Measurements from ENCODE around the gene CERS5.
"Not testable (repeated sequence)": the region's sequence is repeated elsewhere in the genome, so short reads cannot be mapped to it uniquely, and the experiment has no call there.

Gene CERS5

DNA sequence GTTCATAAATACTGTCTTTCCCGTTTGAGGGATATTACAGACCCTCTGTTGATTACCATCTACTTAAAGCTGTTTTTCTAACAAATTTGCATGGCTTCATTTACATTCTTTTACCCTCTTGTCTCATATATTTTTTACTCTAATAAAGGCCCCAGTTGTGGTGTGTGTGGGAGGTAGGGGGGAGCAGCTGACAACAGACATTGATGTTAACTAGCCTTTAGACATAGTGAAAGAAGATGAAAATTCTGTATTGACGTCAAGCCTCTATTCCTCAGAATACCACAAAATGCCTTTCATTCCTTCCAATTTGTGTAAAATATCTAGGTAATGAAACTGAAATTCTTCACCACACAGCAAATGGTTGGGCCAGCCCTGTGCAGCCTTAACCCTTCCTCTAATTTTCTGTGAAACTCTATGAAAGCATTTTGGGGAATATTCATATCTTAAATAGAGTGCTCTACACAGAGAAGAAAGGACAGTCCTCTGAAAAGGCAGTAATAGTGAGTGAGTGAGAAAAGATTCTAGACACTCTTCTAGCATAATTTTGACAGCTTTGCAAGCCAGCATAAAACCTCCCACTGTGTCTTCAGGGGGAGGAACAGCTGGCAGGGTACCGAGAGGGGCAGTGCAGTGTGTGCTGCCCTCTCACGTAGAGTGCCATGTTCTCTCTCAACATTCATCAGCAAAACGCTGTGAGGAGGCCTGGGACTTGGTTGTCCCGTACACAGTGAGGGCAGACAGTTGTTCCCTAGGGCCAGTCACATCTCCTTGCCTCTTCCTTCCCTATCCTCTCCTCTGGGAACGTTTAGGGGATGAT is 20.1 kb upstream of the CERS5 start:
- no peak for DNase-seq (ENCODE audit: low read depth in 3 of 3)

DNA sequence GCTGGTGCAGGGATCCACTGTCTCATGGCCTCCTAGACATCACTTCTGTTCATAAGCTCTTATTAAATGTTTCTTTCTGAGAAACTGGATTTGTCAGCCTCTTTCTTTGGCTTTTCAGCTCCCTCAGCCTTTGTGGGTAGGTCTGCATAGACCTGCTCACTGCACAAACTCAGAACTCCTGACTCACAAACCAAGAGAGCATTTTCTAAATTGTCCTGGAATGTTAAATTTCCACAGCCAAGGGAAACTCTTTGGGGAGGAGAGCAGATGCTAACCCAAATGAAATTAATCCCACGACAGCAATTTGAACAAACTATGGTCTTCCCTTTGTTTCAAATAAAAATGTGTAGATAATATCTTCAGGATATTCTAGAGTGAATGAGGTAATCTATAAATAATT is 19.5 kb upstream of the CERS5 start:
- no peak for DNase-seq (ENCODE audit: low read depth in 3 of 3)

DNA sequence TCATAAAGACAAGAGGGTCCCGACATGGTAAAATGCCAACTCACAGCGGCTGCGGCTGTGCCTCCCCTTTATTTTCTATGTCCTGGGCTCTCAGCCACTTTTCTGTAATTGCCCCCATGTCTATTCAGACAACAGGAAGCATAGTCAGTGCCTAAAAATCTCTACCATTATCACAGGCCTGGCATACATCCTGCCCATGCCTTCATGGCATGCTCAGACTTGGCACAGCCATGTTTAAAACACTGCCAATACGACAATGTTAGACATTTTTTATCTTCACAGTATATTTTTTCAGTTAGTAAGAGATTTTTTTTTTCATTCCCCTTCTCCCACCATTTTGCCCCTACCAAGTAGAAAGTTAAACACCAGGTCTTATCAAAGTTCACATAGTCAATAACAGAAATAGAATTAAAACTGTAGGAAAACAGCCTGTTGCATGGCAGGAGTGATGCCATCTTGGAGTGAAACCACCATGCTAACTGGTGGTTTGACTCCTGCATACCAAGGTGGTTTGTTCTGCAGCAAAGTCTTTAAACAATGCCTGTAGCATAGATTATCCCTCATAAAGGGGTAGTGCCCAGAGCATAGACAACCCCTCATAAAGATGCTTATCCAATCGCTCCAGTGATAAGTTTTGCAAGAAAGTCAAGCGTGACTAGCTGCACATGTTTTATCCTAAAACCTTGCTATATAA is 18.9 kb upstream of the CERS5 start:
- no peak for DNase-seq (ENCODE audit: low read depth in 3 of 3)

DNA sequence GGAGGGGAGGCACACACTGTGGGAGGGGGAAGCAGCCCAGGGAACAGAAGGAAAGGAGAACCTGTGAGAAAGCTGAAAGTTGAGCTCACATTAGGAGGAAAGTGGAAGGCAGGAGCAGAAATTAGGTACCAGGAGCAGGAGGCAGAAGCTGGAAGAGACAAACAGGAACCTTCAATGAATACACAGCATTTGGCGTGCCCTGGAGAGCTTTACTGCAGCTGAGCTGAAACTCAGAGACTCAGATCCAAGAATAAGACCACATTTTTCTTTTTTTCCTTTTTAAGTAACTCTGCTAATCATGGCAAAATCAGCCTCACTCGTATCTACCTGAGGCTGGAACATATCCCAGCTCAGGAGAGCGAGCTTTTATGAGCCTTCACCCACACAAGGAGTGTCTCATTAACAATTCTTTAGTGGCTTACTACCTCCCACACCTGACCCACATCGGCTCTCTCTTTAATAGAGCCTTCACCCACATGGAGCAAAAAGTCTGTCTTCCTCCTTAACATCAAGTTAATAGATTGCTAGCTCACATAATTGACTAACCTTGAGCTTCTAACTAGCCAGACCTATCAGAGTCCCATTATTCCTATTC is 18.2 kb upstream of the CERS5 start:
- DNase-seq (ENCODE audit: low read depth in 3 of 3), result no peak

DNA sequence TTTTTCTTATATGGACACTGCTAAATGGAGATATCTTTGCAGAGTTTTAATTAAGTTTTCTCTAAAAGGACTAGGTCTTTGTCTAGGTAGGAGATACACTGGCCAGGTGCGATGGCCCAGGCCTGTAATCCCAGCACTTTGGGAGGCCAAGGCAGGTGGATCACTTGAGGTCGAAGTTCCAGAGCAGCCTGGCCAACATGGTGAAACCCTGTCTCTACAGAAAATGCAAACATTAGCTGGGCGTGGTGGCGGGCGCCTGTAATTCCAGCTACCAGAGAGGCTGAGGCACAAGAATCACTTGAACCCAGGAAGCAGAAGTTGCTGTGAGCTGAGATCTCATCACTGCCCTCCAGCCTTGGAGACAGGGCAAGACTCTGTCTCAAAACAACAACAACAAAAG is 17.1 kb upstream of the CERS5 start:
- DNase-seq (ENCODE audit: low read depth in 3 of 3), result no peak

DNA sequence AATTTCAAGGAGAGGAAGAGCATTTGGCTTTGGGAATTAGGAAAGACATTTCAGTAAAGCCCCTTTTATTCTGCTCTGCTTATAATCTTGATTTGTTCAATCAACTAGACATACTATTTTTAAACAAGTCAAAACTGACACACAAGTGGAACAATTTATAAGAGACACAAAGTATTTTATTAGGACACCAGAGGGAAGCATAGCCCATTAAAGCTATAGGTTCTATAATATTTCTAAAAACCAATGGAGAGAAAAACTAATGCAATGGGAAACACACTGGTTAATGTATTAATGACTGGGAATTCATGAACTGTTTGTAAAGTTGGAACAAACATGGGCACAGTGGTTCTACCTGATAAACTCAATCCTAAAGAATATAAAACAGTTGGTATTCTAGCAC is 15.3 kb upstream of the CERS5 start:
- DNase-seq (ENCODE audit: low read depth in 3 of 3), result no peak

DNA sequence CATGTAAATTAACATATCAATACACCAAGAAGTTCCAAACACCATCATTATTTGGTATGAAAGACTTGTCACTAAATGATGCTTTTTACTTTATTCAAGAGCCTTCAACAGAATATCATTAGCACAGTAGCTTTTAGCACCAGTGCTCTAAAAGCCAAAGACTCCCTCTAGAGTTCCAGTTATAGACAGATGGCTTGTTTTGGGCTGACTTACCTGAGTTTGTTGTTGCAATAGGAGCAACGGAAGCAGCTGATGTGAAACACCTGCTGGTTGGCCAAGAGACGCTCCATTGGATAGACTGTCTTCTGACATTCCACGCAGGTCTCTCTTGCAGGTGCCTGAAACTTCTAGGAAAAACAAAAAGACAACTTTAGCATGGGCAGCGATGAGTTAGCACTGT is 14.5 kb upstream of the CERS5 start:
- no peak for DNase-seq (ENCODE audit: low read depth in 3 of 3)

DNA sequence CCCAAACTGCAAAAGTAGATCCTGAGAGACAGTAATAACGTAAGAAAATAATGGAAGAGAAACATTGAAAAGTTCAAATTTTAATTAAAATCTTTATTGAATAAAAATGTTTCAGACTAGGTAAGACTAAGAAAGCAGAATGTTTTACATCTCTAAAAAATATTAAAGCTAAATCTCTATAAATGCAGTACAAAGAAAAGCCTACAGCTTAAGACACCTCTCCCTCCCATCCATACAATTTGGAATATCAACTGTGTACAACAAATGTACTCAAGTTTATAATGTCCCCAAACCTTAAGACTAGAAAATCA is 8.5 kb upstream of the CERS5 start:
- no peak for DNase-seq (ENCODE audit: low read depth in 3 of 3)

DNA sequence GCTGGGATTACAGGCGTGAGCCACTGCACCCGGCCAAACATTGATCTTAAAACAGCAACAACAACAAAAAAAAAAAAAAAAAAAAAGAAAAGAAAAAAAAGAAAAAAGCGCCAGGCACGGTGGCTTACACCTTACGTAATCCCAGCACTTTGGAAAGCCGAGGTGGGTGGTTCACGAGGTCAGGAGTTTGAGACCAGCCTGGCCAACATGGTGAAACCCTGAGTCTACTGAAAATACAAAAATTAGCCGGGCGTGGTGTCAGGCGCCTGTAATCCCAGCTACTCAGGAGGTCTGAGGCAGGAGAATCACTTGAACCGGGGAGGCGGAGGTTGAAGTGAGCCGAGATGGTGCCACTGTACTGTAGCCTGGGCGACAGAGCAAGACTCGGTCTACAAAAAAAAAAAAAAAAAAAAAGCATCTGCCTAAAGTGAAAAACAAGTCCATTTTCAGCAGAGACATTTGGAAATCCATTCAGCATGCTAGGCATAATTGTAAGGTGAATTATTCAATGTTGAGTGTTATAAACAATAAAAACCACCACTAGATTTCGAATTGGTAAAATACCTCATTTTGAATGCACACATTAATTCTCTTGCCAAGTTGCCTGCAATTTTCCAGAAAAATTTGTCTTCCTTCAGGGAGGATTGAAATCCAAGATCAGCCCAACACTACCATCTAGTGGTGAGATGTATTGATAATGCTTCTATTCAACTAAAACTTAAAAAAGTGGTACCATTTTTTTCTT is 8.0 kb upstream of the CERS5 start:
- DNase-seq (ENCODE audit: low read depth in 3 of 3), result no peak

DNA sequence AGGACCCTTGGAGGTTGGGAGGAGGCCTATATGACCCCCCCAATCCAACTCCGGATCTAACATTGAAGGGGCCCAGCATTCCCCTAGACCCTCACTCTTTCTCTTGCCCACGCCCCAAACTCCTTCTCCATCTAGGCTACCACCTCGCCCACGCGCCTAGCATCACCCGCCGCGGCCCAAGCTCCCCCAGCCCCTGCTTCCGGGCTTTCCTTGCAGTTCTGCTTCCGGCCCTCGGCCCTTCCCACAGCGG is 445 bp downstream of the CERS5 start:
- DNase-seq (ENCODE audit: low read depth in 3 of 3), result peak; percentile 8 to 44 (median 15)

DNA sequence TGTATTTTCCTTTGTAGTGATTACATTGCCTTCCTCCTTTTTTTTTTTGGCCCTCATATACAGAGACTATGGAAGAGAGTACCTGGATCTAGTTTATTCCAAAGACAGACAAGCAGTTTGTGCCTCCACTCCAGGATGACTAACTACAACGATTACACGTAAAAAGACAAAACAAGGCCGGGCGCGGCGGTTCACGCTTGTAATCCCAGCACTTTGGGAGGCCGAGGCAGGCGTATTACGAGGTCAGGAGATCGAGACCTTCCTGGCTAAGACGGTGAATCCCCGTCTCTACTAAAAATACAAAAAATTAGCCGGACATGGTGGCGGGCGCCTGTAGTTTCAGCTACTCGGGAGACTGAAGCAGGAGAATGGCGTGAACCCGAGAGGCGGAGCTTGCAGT is 2.2 kb downstream of the CERS5 start:
- no peak for DNase-seq (ENCODE audit: low read depth in 3 of 3)

DNA sequence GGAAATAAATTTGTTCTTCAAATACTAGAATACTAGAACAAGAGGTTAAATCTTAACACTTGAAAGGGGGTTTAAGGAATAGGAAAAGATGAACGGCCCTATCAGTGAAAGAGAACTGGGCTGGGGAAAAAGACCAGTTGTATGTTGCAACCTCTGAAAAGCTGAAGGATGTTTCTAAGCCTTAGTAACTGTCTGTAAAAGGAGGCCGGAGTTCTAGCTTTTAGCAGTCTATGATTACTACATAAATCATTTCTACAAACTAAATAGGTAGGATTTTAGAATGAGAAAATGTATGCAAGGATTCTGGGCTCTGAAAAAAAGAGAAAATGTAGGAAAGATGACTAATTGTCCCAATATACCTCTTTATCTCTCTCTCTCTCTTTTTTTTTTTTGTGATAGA is 4.9 kb downstream of the CERS5 start:
- no peak for DNase-seq (ENCODE audit: low read depth in 3 of 3)

DNA sequence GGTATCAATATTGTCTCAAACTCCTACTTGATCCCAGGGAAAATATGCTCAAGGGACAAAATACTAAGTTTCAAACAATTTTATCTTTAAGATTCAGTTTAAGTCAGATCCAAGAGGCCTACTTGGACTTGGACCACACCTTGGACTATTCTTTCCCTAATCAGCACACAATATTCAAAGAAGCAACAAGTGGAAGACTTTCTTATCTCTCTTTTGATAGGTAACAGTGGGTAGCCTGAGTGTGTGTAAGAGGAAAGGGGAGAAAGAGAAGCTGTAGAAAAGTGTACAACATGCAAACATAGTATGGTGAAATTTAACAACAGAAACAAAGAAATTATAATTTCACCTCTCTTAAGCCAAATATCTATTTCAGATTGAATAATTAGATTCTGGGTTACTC is 6.5 kb downstream of the CERS5 start:
- DNase-seq (ENCODE audit: low read depth in 3 of 3), result no peak

DNA sequence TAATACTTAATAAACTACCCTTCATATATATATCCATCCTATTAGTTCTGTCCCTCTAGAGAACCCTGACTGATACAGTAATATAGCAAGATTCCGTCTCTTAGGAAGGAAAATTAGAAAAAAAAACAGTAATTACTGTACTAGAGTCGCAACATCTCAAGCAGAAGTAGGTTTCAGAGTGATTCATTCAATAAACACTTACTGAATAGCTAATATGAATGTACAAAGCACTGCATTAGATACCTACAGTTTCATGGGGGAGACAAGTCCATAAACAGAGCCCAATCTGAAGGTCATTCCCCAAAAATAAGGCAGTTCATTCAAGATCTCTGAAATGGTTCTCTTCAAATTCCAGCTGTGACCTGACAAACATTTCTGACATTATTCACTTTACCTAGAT is 9.9 kb downstream of the CERS5 start:
- DNase-seq (ENCODE audit: low read depth in 3 of 3), result no peak

DNA sequence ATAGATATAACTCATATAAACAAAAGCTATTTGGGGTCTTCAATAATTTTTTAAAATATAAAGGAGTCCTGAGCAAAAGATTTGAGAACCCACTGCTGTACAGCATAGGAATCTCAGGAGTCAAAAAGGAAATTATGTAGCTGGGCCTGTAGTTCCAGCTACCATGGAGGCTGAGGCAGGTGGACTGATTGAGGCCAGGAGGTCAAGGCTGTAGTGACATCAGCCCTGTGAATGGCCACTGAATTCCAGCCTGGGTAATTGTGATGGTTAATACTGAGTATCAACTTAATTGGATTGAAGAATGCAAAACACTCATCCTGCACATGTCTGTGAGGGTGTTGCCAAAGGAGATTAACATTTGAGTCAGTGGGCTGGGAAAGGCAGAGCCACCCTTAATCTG is 10.5 kb downstream of the CERS5 start:
- DNase-seq (ENCODE audit: low read depth in 3 of 3), result no peak

DNA sequence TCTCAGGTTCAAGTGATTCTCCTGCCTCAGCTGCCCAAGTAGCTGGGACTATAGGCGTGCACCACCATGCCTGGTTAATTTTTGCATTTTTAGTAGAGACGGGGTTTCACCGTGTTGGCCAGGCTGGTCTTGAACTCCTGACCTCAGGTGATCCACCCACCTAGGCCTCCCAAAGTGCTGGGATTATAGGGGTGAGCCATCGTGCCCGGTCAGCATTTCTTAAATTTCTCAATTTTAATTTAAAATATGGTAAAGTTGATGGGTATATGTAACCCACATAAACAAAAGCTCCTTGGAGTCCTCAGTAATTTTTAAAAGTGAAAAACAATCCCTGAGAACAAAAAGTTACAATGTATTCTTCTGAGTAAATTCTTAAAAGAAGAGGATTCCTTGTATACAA is 12.2 kb downstream of the CERS5 start:
- DNase-seq (ENCODE audit: low read depth in 3 of 3), result not testable (repeated sequence)

DNA sequence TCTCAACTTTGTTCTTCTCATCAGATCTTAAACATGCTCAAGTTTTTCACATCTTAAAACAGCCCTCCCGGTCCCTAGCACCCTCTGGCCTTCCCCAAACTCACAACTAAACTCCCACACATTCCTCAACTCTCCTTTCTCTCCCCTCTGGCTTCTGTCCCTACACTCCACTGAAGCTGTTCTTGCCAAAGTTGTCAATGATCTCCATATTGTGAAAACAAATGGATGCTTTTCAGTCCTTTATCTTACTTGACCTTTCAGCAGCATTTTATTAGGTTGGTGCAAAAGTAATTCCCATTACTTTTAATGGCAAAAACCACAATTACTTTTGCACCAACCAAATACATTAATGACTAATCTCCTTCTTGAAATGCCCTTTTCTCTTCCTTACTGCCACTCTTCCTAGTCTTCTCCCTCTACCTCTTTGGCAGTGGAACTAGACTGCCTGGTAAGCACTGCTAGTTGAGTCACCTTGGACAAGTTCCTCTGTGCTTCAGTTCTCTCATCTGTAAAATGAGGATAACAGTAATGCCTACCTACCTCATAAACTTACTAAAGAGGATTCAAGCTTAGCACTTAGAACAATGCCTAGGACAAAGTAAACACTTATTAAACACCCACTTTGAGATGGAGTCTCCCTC is 16.0 kb downstream of the CERS5 start:
- DNase-seq (ENCODE audit: low read depth in 3 of 3), result no peak

DNA sequence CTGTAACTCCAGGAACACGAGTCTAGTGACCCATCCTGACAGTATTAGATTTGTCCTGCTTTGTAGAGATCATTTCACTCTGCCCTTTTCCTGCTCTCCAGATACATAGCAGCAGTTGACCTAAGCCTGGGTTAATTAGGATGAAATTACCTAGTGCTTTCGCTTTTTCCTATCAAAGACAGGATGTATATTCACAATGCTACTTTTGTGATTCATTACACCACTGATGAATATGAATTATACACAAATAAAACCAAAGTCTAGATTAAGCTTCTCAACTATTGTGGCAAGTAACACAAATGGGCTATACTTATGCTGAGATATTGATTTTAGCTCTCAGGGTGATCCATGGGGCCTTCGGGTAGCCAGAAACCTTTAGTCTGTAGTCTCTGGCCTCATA is 17.9 kb downstream of the CERS5 start:
- no peak for DNase-seq (ENCODE audit: low read depth in 3 of 3)

DNA sequence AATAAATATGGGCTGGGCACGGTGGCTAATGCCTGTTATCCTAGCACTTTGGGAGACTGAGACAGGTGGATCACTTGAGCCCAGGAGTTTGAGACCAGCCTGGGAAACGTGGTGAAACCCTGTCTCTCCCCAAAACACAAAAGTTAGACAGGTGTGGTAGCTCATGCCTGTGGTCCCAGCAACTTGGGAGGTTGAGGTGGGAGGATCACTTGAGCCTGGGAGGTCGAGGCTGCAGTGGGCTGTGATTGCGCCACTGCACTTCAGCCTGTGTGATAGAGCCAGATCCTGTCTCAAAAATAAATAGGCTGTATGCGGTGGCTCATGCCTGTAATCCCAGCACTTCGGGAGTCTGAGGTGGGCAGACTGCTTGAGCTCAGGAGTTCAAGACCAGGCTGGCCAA is 19.2 kb downstream of the CERS5 start:
- not testable (repeated sequence) for DNase-seq (ENCODE audit: low read depth in 3 of 3)

DNA sequence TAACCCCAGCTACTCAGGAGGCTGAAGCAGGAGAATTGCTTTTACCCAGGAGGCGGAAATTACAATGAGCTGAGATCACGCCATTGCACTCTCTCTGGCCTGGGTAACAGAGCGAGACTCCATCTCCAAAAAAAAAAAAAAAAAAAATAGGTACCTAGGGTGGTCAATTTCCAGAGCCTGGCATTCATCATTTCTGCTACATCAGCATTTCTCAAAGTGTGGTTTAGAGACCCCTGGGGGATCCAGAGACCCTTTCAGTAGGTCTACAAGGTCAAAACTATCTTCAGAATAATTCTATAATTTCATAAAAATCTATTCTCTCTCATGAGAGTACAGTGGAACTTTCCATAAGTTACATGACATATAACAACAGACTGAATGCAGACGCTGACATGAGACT is 19.9 kb downstream of the CERS5 start:
- DNase-seq (ENCODE audit: low read depth in 3 of 3), result no peak

DNA sequence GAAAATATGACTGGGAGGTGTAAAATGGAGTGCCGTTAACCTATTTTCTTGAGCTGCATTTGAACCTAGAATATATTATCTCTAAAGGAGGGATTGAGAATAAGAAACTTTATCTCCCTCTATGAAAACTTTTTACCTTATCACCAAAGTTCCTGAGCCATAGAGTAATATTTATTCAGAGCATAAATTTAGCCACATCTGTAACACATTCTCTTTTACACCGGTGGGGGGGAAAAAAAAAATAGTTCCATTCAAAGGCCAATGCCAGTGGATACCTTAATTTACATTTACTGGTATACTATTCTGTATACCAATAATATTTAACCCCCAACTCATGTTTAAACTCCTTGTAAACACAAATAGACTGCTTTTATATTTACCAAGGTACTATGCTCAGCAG is 21.7 kb downstream of the CERS5 start:
- no peak for DNase-seq (ENCODE audit: low read depth in 3 of 3)

DNA sequence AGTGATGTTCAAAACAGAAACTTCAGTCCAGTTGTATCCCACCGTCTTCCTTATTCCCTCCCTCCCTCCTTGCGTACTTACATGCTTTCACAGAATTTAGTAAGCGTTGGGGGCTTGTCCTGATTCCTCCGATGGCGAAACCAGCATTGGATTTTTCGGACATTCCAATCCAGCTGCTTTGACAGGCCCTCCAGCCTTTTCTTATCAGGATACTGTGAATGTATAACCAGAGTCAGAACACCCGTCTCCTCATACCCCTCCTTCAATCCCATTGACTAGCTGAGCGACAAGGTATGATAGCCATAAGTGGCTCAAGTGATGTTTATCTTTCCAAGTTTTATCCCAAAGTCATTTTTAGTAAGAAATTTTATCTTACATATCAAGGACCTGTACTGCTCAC is 24.2 kb downstream of the CERS5 start:
- DNase-seq (ENCODE audit: low read depth in 3 of 3), result no peak

Measured in stimulated activated CD4-positive, alpha-beta T cell treated with anti-CD3 and anti-CD28 coated beads, TNF-alpha, amount 100 ng/mL, for 4 hours (primary cell).